H1 (cell line): ENCODE results near the gene ARHGEF11. TPM values are rescaled to one million over a fixed set of nuclear protein-coding genes. Genes with fewer than 3 reads are reported as not detected.
A peak's percentile ranks its signal among the peaks of the same experiment; 100 is the strongest.

Source experiments
- CTCF ChIA-PET: fragments of 300-600 bp; sonication (Branson Sonifier 250); formaldehyde crosslinking; loops from one replicate; lab custom pipeline; 2021; ENCODE audit not compliant: partially characterized antibody; lab: Charles Lee
- POLR2A ChIA-PET: fragments of 300-600 bp; sonication (Branson Sonifier 250); formaldehyde crosslinking; loops from one replicate; lab custom pipeline; 2021; ENCODE audit warnings: inconsistent platforms; ENCODE audit not compliant: partially characterized antibody; lab: Charles Lee
- DNase-seq, 2 experiments: peaks; one replicate each; pipeline versions ENCODE4 v3.0.0 to v3.0.0-alpha.2; 2010 to 2022; ENCODE audit warnings: low spot score in 2 of 2, low read depth in 1 of 2, mixed read lengths in 1 of 2
- FAIRE-seq: peaks from 2 replicates; lab custom pipeline; 2011; peaks lifted over from hg19 to GRCh38; lab: Jason Lieb, UNC
- H2AFZ ChIP-seq: 2 replicates; pipeline ENCODE4 v1.8.1; 2012; ENCODE audit warnings: low read length, inconsistent platforms
- H2AK5ac ChIP-seq: 2 replicates; pipeline ENCODE4 v1.6.1; 2013; ENCODE audit warnings: low read depth, low read length
- H2BK120ac ChIP-seq: replicated peaks from 2 replicates; pipeline ENCODE3; 2013; ENCODE audit warnings: low read depth, low read length, inconsistent platforms
- H2BK12ac ChIP-seq: 2 replicates; pipeline ENCODE4 v1.6.1; 2013; ENCODE audit warnings: low read depth, low read length
- H2BK15ac ChIP-seq: 2 replicates; pipeline ENCODE4 v1.6.1; 2013; ENCODE audit warnings: low read length
- H2BK20ac ChIP-seq: 2 replicates; pipeline ENCODE4 v1.6.1; 2013; ENCODE audit warnings: low read length
- H2BK5ac ChIP-seq: 2 replicates; pipeline ENCODE4 v1.6.1; 2013; ENCODE audit warnings: low read depth, low read length
- H3K14ac ChIP-seq: 2 replicates; pipeline ENCODE4 v1.6.1; 2013; ENCODE audit warnings: inconsistent platforms; ENCODE audit not compliant: insufficient read length
- H3K18ac ChIP-seq: 2 replicates; pipeline ENCODE4 v1.6.1; 2013; ENCODE audit warnings: low read length; ENCODE audit errors: extremely low read depth
- H3K23ac ChIP-seq: 2 replicates; pipeline ENCODE4 v1.6.1; 2013; ENCODE audit warnings: inconsistent platforms; ENCODE audit not compliant: insufficient read length
- H3K23me2 ChIP-seq: 2 replicates; pipeline ENCODE4 v1.6.1; 2013; ENCODE audit warnings: low read depth, low read length
- H3K27ac ChIP-seq: 2 replicates; pipeline ENCODE4 v1.6.1; 2011; ENCODE audit warnings: low read depth, low read length, inconsistent platforms
- H3K27me3 ChIP-seq, 4 experiments: replicated peaks in 1 of 4; 1 replicate in 1 of 4; 2 replicates in 3 of 4; pipeline versions ENCODE4 v1.6.1 to v1.8.1; 2011 to 2013; ENCODE audit warnings: low read length in 3 of 4, mild to moderate bottlenecking in 3 of 4, inconsistent platforms in 2 of 4, mixed read lengths in 2 of 4, moderate library complexity in 1 of 4; ENCODE audit not compliant: control insufficient read depth in 3 of 4, insufficient read depth in 3 of 4; ENCODE audit errors: extremely low read depth in 1 of 4
- H3K36me3 ChIP-seq, 4 experiments: 2 replicates each; pipeline versions ENCODE4 v1.6.1 to v1.8.1; 2011 to 2013; ENCODE audit warnings: mild to moderate bottlenecking in 4 of 4, low read length in 3 of 4, moderate library complexity in 2 of 4, control low read depth in 1 of 4, inconsistent platforms in 1 of 4; ENCODE audit not compliant: insufficient read depth in 4 of 4, control insufficient read depth in 2 of 4
- H3K4ac ChIP-seq: replicated peaks from 2 replicates; pipeline ENCODE3; 2013; ENCODE audit warnings: low read length, low read depth, mixed read lengths, inconsistent platforms; ENCODE audit not compliant: insufficient read length
- H3K4me1 ChIP-seq, 4 experiments: replicated peaks in 1 of 4; 1 replicate in 1 of 4; 2 replicates in 3 of 4; pipeline versions ENCODE4 v1.6.1 to v1.8.1; 2011 to 2013; ENCODE audit warnings: low read length in 3 of 4, inconsistent platforms in 2 of 4, mixed read lengths in 1 of 4; ENCODE audit not compliant: insufficient read depth in 4 of 4, control insufficient read depth in 3 of 4
- H3K4me2 ChIP-seq, 2 experiments: 2 replicates each; pipeline versions ENCODE4 v1.6.1 to v1.8.1; 2011 to 2013; ENCODE audit warnings: low read depth in 2 of 2, low read length in 2 of 2, control low read depth in 1 of 2, inconsistent platforms in 1 of 2, mild to moderate bottlenecking in 1 of 2; ENCODE audit not compliant: insufficient read depth in 1 of 2
- H3K4me3 ChIP-seq, 4 experiments: fragments of 200-600, 300-600 bp in 1 of 4; sonication (generic), shearing (Covaris generic), sonication (Bioruptor Twin) in 1 of 4; 2 replicates each; pipeline versions ENCODE4 v1.5.1 to v1.8.1; 2011 to 2016; ENCODE audit warnings: low read length in 4 of 4, low read depth in 3 of 4, control low read depth in 2 of 4, inconsistent platforms in 2 of 4, mild to moderate bottlenecking in 2 of 4, mixed read lengths in 1 of 4, moderate library complexity in 1 of 4; ENCODE audit not compliant: insufficient read depth in 2 of 4; ENCODE audit errors: extremely low read depth in 1 of 4
- H3K56ac ChIP-seq: replicated peaks from 2 replicates; pipeline ENCODE3; 2013; ENCODE audit warnings: low read depth, mild to moderate bottlenecking, mixed read lengths, low read length, inconsistent platforms; ENCODE audit not compliant: insufficient read length
- H3K79me1 ChIP-seq: 2 replicates; pipeline ENCODE4 v1.6.1; 2013; ENCODE audit warnings: low read depth, low read length, control low read depth
- H3K79me2 ChIP-seq, 2 experiments: 2 replicates each; pipeline versions ENCODE4 v1.6.1 to v1.8.1; 2012 to 2013; ENCODE audit warnings: low read length in 2 of 2, mild to moderate bottlenecking in 2 of 2, inconsistent platforms in 1 of 2; ENCODE audit not compliant: insufficient read depth in 2 of 2, control insufficient read depth in 1 of 2
- H3K9ac ChIP-seq, 4 experiments: replicated peaks in 1 of 4; 1 replicate in 1 of 4; 2 replicates in 3 of 4; pipeline versions ENCODE4 v1.6.1 to v1.8.1; 2011 to 2013; ENCODE audit warnings: low read depth in 3 of 4, low read length in 3 of 4, control low read depth in 2 of 4, mild to moderate bottlenecking in 2 of 4, moderate library complexity in 2 of 4, inconsistent platforms in 1 of 4; ENCODE audit errors: extremely low read depth in 1 of 4
- H3K9me3 ChIP-seq, 2 experiments: 2 replicates each; pipeline versions ENCODE4 v1.6.1 to v1.8.1; 2012 to 2013; ENCODE audit warnings: mild to moderate bottlenecking in 2 of 2, moderate library complexity in 2 of 2, control low read depth in 1 of 2, inconsistent platforms in 1 of 2, low read depth in 1 of 2, low read length in 1 of 2, mixed read lengths in 1 of 2; ENCODE audit not compliant: insufficient read depth in 2 of 2
- H4K20me1 ChIP-seq, 2 experiments: replicated peaks in 1 of 2; 2 replicates each; pipeline versions ENCODE3 to v1.8.1; 2011 to 2013; ENCODE audit warnings: inconsistent platforms in 2 of 2, low read length in 2 of 2, mild to moderate bottlenecking in 1 of 2; ENCODE audit not compliant: insufficient read depth in 2 of 2, control insufficient read depth in 1 of 2
- H4K5ac ChIP-seq: 2 replicates; pipeline ENCODE4 v1.6.1; 2013; ENCODE audit warnings: low read length, low read depth, mixed read lengths, inconsistent platforms; ENCODE audit not compliant: insufficient read length
- H4K8ac ChIP-seq: 2 replicates; pipeline ENCODE4 v1.8.0; 2013; ENCODE audit warnings: mild to moderate bottlenecking, moderate library complexity, low read length, inconsistent platforms; ENCODE audit not compliant: insufficient read depth; ENCODE audit errors: extremely low read depth
- H4K91ac ChIP-seq: replicated peaks from 2 replicates; pipeline ENCODE3; 2013; ENCODE audit warnings: low read length, mixed read lengths, inconsistent platforms; ENCODE audit not compliant: insufficient read length
- CHD2 ChIP-seq: IDR thresholded peaks from 2 replicates; pipeline ENCODE4 v1.6.1; 2012; ENCODE audit warnings: low read length, improper control_type of control experiment
- WGBS, 2 experiments: shearing (Covaris generic) in 1 of 2; methylation state at CpG; one replicate each; pipeline versions ENCODE4 v1.1.6 to v1.1.7; 2013 to 2015; ENCODE audit warnings: low lambda C conversion rate in 2 of 2, mixed read lengths in 2 of 2, inconsistent platforms in 1 of 2, low coverage in 1 of 2, missing lambda C conversion rate in 1 of 2; ENCODE audit not compliant: insufficient replicate concordance in 2 of 2, insufficient coverage in 1 of 2, insufficient read length in 1 of 2; ENCODE audit errors: extremely low coverage in 1 of 2, missing lambda C conversion rate in 1 of 2; 5-methylcytosine and 5-hydroxymethylcytosine counted together
- polyA plus RNA-seq, 7 experiments: library from polyadenylated mRNA; depleted of rRNA in 3 of 7; stranded (reverse) in 5 of 7; unstranded in 2 of 7; fragments of >200 nt in 5 of 7; fragments of 200-250 nt in 2 of 7; gene quantifications; 1 replicate in 5 of 7; 2 replicates in 1 of 7; 4 replicates in 1 of 7; pipeline versions ENCODE4 v1.2.1 to v1.2.3, GENCODE V29; 2011 to 2013; ENCODE audit warnings: missing spikeins in 2 of 7, mixed read lengths in 2 of 7
- total RNA-seq: library from RNA; stranded (reverse); fragmentation: NEBNext Ultra II Directional; extraction: Animal tissue kit (Norgen Biotek cat#: 25700); gene quantifications from 2 replicates; pipeline ENCODE4 v1.2.1, GENCODE V29; 2021

ARHGEF11 gene
- total and polyA plus RNA-seq, 2 of the 8 experiments (the other 6 are each of a cell fraction or from before 2014, with no cell fraction given), result 19.9 to 33.1 TPM

- H2AFZ ChIP-seq, result no peak overlapping the region
- no peak overlapping the region for H3K27ac ChIP-seq
- no peak overlapping the region for H4K8ac ChIP-seq
- CTCF ChIA-PET, result interaction anchor here (0.6 to 31.4 kb wide), 18 partner anchors 9 to 473 kb away, joined by 3 to 719 read pairs (median 6); partner anchors contain the start of genes INSRR, LRRC71 and NTRK1
- 0 out of 2 replicates have a peak overlapping the region, but pooled peaks have one; percentile 19 for H2BK12ac ChIP-seq
- H3K79me2 ChIP-seq, result no peaks in the 10 kb centered on the region
- no peak overlapping the region for H3K4ac ChIP-seq
- H3K23me2 ChIP-seq, result peaks cover 4% of the 10 kb centered on the region; the same call in 1 of the 2 replicates
- no peak overlapping the region for H2BK20ac ChIP-seq
- TF ChIP-seq CHD2, result no peak
- H4K91ac ChIP-seq, result no peak overlapping the region
- peak overlapping the region; percentile 46 to 54; a peak in 3 of 4 replicates for H3K4me2 ChIP-seq
- no peak overlapping the region; the same call in 1 of the 2 replicates for H2BK15ac ChIP-seq
- no peak overlapping the region for H2AK5ac ChIP-seq
- H3K18ac ChIP-seq, result no peak overlapping the region
- H3K9ac ChIP-seq, result no peak overlapping the region
- peaks cover 2 to 45% (median 39%) of the 10 kb centered on the region in 4 experiments for H3K27me3 ChIP-seq
- H3K14ac ChIP-seq, result no peak overlapping the region
- no peaks in the 10 kb centered on the region for H3K36me3 ChIP-seq
- no peak overlapping the region for H2BK120ac ChIP-seq
- H3K4me3 ChIP-seq, result peak overlapping the region in 1 of 4 experiments; percentile 39; a peak in 2 of 8 replicates
- WGBS, 2 experiments, result 37% methylated on average over 5 of the region's 6 CpGs; no CpG with 5 or more reads in 1 of the 2 experiments
- no peak overlapping the region for H2BK5ac ChIP-seq
- POLR2A ChIA-PET, result interaction anchor here (0.6 to 2.0 kb wide), 11 partner anchors 9 to 195 kb away, joined by 3 to 10 read pairs (median 4); partner anchors contain the start of genes ISG20L2 and METTL25B
- peaks cover 8 to 37% (median 17%) of the 10 kb centered on the region in 4 experiments for H3K4me1 ChIP-seq
- H3K56ac ChIP-seq, result no peak overlapping the region
- no peak overlapping the region for H3K23ac ChIP-seq
- no peaks in the 10 kb centered on the region for H3K79me1 ChIP-seq
- H4K20me1 ChIP-seq, result no peaks in the 10 kb centered on the region
- H3K9me3 ChIP-seq, result no peaks in the 10 kb centered on the region
- DNase-seq (no peak), FAIRE-seq (no peak)
- no peak overlapping the region for H4K5ac ChIP-seq
Observed at GRCh38 chr1:156887734-156888133, 157.8 kb downstream of the ARHGEF11 start.
